Measurements from ENCODE around the gene AMER1.

The AMER1 gene

DNA sequence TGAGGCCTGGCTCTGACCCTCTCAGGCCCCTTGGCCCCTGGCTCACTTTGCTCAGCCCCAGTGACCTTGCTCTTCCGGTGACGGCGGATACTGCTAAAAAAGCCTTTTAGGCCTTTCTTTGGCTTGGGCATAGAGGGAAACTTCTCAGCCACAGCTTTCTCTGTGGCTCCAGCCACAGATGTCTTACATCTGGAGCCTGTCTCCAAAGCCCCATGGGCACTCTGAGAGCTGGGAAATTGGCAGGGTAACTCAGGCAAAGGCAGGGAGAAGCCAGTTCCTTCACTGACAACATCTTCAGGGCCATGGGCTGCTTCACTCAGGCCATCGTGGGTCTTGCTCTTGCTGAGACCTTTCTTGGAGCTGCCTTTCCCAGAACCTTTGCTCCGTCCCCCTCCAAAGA is 12.8 kb downstream of the AMER1 start:
- Histone ChIP-seq H3K4me1 (no peaks in the 10 kb centered on the region), H3K9me3 (no peaks in the 10 kb centered on the region), H3K36me3 (replicated peaks) (peaks cover 20% of the 10 kb centered on the region), H3K4me3 (no peak overlapping the region), H3K27me3 (ENCODE audit: low read depth) (no peaks in the 10 kb centered on the region)
- in situ Hi-C loops (cut with MboI; ENCODE audit: low sequenced_read_pairs) = no loop called here
- no peak for DNase-seq (ENCODE audit: low spot score in 2 of 2)

DNA sequence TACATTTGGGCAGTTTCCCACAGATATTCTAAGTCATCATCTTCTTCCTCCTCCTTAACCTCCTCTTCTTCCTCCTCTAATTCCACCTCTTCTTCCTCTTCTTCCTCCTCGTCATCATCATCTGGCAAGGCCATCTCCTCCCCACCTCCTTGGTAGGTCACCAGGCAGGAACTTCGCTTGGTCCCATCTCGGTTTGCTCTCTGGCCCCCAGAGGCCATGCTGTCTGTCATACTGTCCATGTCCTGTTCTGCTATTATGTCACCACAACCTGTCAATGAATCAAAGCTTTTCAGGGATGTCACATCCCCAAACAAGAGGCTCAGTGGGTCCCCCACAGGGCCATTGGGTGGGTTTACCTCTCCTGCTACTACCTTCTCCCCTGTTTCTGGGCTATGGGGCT is 13.5 kb downstream of the AMER1 start:
- no peak for DNase-seq (ENCODE audit: low spot score in 2 of 2)
- no peak overlapping the region for H3K4me3 ChIP-seq
- H3K4me1 ChIP-seq = no peaks in the 10 kb centered on the region
- in situ Hi-C loops (cut with MboI; ENCODE audit: low sequenced_read_pairs) = no loop called here
- H3K27me3 ChIP-seq (ENCODE audit: low read depth) = no peaks in the 10 kb centered on the region
- no peaks in the 10 kb centered on the region for H3K9me3 ChIP-seq
- peaks cover 20% of the 10 kb centered on the region for H3K36me3 ChIP-seq (replicated peaks)

DNA sequence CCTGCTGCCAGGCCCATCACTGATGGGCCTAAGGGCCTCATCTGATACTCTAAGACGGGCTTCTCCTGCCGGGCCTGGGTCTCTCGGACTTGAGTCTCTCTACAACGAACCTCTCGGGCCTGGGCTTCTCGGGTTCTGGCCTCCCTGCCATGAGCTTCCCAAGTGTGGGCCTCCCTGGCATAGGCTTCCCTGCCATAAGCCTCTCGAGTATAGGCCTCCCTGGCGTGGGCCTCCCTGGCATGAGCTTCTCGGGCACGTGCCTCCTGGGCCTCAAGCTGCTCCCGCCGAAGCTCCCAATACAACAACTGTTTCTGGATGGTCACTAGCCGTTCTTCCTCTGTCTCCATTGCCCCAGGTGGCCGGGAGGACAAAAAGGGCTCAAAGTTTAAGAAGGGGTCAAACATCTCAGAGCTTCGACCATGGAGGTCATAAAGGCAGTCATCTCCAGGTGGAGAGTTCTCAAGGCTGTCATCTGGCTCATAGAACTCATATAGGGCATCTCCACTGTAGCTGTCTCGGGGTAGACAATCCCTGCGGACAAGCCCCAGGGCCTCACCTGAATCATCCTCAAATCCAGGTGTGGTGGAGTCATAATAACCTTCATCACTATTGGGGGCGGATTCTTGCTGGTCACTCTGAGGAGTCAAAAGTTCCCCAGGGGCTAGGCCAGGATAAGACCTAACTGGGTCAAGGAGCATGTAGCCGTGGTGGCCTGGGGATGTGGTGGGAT is 14.1 kb downstream of the AMER1 start:
- Histone ChIP-seq H3K36me3 (replicated peaks) (peaks cover 20% of the 10 kb centered on the region), H3K9me3 (no peaks in the 10 kb centered on the region), H3K27me3 (ENCODE audit: low read depth) (no peaks in the 10 kb centered on the region), H3K4me3 (no peak overlapping the region), H3K4me1 (no peaks in the 10 kb centered on the region)
- in situ Hi-C loops (cut with MboI; ENCODE audit: low sequenced_read_pairs) = no loop called here
- no peak for DNase-seq (ENCODE audit: low spot score in 2 of 2)

DNA sequence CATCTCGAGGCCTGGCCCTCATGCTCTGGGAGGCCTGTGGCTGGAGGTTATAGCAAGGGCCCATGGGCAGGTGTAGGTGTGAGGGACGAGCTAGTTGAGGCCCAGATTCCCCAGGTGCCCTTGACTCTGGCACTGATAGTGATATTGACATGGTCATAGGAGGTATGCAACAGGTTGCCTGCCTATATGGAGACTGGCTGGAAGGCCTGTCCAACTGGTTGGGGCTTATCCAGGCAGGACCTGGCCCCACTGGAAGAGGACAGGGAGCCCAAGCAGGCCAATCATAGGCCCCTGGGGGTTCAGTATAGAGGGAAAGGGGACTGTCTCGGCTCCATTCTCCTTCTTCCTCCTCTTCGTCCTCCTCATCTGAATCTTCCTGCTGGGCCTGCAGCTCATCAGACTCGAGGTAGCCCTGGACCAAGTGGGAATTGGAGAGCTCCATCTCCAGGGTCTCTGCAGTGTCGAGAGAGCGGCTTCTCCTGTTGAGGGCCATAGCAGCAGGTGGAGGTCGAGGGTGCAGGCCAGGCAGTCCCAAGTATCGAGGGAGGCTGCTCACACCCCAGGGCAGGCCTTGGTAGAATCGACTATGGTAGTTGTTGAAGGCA is 15.3 kb downstream of the AMER1 start:
- in situ Hi-C loops (cut with MboI; ENCODE audit: low sequenced_read_pairs) = no loop called here
- Histone ChIP-seq H3K9me3 (no peaks in the 10 kb centered on the region), H3K4me1 (no peaks in the 10 kb centered on the region), H3K4me3 (no peak overlapping the region), H3K36me3 (replicated peaks) (peaks cover 20% of the 10 kb centered on the region), H3K27me3 (ENCODE audit: low read depth) (no peaks in the 10 kb centered on the region)
- no peak for DNase-seq (ENCODE audit: low spot score in 2 of 2)

DNA sequence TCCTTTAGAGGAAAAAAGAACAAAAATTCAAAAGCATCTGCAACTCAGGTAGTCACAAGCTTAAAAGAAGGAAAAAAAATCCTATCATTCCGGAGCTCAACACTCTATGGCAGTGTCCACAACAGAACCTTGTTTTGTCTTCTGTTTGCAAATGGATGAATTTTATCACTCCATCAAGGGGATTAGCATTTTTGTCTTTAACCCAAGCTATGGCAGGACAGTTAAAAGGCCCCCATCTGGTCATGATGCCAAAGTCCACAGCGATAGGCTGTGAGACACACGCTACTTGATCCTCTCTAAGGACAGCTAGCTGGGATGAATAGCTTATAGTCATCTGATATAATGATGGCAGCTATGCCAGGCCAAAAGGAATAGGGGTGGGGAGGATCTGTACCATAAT is 16.6 kb downstream of the AMER1 start:
- H3K36me3 ChIP-seq (replicated peaks) = peaks cover 20% of the 10 kb centered on the region
- no peaks in the 10 kb centered on the region for H3K9me3 ChIP-seq
- DNase-seq (ENCODE audit: low spot score in 2 of 2) = no peak
- H3K27me3 ChIP-seq (ENCODE audit: low read depth) = no peaks in the 10 kb centered on the region
- peaks cover 3% of the 10 kb centered on the region; the same call in 1 of the 2 replicates for H3K4me1 ChIP-seq
- in situ Hi-C loops (cut with MboI; ENCODE audit: low sequenced_read_pairs) = no loop called here
- no peak overlapping the region for H3K4me3 ChIP-seq

DNA sequence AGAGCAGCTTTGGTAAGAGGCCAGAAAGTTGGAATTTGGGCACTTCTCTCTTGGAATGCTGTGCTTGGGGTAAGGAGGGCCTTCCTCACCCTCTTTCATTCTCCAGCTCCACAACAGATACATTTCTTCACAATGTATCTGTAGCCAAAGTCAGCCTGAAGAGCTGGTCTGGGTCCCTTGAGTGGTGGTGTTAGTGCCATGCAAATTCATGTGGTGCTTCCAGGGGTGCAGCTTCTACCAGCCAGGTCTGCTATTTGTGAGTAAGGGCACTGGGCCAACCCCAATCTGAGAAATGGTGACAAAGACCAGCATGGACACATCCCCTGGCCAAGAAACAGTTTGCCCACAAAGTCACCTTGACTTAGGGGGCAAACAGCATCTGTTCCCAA is 17.8 kb downstream of the AMER1 start:
- Histone ChIP-seq H3K27me3 (ENCODE audit: low read depth) (no peaks in the 10 kb centered on the region), H3K36me3 (replicated peaks) (peaks cover 20% of the 10 kb centered on the region), H3K9me3 (no peaks in the 10 kb centered on the region), H3K4me1 (peaks cover 3% of the 10 kb centered on the region; the same call in 1 of the 2 replicates), H3K4me3 (no peak overlapping the region)
- DNase-seq (ENCODE audit: low spot score in 2 of 2) = no peak
- in situ Hi-C loops (cut with MboI; ENCODE audit: low sequenced_read_pairs) = no loop called here

DNA sequence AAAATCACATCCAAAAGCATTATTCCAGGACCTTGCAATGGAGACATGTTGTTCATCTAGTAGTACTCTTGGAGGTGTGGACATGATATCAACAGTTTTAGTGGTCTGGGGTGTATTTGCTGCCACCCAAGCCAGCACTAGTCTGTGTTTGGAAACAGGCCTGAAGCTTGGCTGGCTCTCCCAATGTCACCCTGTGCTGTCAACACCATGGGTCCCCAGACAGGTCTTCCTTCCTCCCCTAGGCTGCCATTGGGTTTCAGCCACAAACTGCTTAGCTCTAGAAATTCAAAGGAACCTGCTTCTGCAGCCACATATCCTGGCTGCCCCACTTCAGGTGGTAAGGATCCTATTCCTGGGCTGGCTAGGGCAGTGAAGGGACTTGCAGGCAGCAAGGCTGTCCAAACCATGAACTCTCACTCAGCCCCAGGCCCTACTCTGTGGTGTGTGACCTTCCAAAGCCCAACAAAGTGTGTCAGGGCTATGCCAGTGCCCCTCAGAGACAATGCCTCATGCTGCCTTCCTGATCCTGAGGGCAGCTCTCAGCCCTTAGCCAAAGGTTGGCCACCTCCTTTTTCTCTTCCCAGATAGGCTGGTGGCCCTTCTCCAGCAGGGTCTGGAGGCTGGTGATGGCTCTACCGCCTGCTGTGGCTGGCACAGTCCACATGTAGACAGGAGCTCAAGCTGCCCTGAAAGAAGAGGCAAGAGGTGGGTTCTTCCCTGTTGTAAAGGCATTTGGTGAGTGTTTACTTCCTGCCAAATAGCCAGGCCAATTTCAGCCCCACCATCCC is 18.3 kb downstream of the AMER1 start:
- no peak for DNase-seq (ENCODE audit: low spot score in 2 of 2)
- in situ Hi-C loops (cut with MboI; ENCODE audit: low sequenced_read_pairs) = no loop called here

DNA sequence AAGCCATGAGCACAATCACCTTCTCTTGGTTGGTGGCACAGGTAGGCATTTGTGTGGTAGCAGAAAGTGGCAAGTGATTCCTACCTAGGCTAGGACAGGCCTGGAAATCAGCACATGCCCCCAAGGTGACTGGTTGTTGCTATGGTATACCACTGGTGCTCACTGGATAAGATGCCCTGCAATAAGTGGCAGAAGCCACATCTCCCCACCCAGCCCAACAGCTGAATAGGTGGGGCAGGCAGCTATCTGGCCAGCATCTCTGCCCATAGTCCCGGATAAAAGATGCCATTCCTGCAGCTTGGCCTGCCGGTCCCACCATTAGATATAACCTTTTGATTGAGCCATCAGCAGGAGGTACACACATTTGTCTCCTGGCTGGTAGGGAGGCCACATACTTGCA is 21.1 kb downstream of the AMER1 start:
- no peak for DNase-seq (ENCODE audit: low spot score in 2 of 2)
- H3K4me3 ChIP-seq = no peak overlapping the region
- no peaks in the 10 kb centered on the region for H3K27me3 ChIP-seq (ENCODE audit: low read depth)
- no peaks in the 10 kb centered on the region for H3K9me3 ChIP-seq
- H3K4me1 ChIP-seq = peaks cover 3% of the 10 kb centered on the region; the same call in 1 of the 2 replicates
- in situ Hi-C loops (cut with MboI; ENCODE audit: low sequenced_read_pairs) = no loop called here
- H3K36me3 ChIP-seq (replicated peaks) = no peaks in the 10 kb centered on the region

More for the DNA sequence above, 18.3 kb downstream of the AMER1 start:
- Histone ChIP-seq H3K9me3 (no peaks in the 10 kb centered on the region), H3K27me3 (ENCODE audit: low read depth) (no peaks in the 10 kb centered on the region), H3K36me3 (replicated peaks) (peaks cover 14% of the 10 kb centered on the region), H3K4me3 (no peak overlapping the region), H3K4me1 (peaks cover 3% of the 10 kb centered on the region; the same call in 1 of the 2 replicates)

DNA sequence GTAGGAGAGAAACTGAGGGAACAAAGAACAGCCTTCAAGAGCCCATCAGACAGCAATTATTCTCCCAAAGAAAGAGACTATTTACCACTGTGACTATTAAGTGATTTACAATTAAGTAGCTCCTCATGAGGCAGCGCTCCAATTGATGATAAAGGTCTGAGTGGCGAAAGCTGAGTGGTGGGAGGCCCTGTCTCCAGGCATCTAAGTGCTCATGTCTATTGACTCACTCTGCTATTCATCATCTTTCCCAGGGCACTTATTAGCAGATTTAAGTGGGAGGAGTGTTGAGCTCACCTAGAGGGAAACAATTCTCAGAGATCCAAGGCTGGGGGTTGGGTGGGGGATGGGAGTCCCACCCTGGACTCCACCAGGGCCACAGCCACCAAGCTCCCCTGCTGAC is 23.3 kb downstream of the AMER1 start:
- peaks cover 3% of the 10 kb centered on the region; the same call in 1 of the 2 replicates for H3K4me1 ChIP-seq
- in situ Hi-C loops (cut with MboI; ENCODE audit: low sequenced_read_pairs) = no loop called here
- H3K27me3 ChIP-seq (ENCODE audit: low read depth) = no peaks in the 10 kb centered on the region
- no peak overlapping the region for H3K4me3 ChIP-seq
- no peak for DNase-seq (ENCODE audit: low spot score in 2 of 2)
- no peaks in the 10 kb centered on the region for H3K9me3 ChIP-seq
- no peaks in the 10 kb centered on the region for H3K36me3 ChIP-seq (replicated peaks)

DNA sequence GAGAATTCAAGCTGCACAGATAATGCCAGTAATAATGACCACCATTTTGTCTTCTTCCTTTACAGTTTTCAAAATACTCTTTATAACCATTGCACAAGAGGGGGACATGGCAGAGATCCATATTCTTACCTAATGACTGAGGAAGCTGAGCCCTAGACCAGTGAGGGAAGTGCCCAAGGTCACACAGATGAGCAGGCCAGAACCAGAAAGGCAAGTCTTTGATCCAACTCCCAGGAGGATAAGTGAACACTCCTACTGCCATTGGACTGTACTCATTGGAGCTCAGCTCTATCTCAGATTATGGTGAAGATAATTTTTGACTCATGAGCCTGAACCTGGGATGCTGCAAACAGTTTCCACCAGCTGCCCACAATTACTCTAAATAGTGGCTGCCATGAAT is 28.6 kb downstream of the AMER1 start:
- DNase-seq (ENCODE audit: low spot score in 2 of 2) = no peak
- Histone ChIP-seq H3K27me3 (ENCODE audit: low read depth) (no peaks in the 10 kb centered on the region), H3K36me3 (replicated peaks) (no peaks in the 10 kb centered on the region), H3K4me1 (no peaks in the 10 kb centered on the region), H3K9me3 (no peaks in the 10 kb centered on the region), H3K4me3 (no peak overlapping the region)
- in situ Hi-C loops (cut with MboI; ENCODE audit: low sequenced_read_pairs) = no loop called here

DNA sequence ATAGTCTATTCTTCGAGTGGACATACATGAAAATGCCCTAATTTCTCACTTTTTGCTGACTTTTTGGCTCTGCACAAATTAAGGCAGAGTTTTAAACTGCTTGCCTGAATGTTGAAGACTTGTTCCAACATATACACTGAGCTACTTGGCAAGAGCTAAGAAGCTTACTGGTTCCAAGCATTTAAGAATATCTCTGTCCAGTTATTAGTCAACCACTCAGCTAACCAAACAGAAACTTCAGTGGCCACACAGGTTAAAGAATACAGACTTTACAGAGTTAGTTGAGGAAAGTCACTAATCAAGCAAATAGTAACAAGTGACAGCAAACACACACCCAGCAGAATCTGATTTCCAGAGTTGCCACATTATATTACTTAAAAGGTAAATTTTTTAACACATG is 35.5 kb downstream of the AMER1 start:
- H3K4me3 ChIP-seq = no peak overlapping the region
- DNase-seq (ENCODE audit: low spot score in 2 of 2) = no peak
- in situ Hi-C loops (cut with MboI; ENCODE audit: low sequenced_read_pairs) = no loop called here
- H3K27me3 ChIP-seq (ENCODE audit: low read depth) = 0 out of 2 replicates have a peak, but pooled peaks cover 3% of the 10 kb centered on the region
- H3K4me1 ChIP-seq = no peaks in the 10 kb centered on the region
- no peaks in the 10 kb centered on the region for H3K9me3 ChIP-seq
- no peaks in the 10 kb centered on the region for H3K36me3 ChIP-seq (replicated peaks)

DNA sequence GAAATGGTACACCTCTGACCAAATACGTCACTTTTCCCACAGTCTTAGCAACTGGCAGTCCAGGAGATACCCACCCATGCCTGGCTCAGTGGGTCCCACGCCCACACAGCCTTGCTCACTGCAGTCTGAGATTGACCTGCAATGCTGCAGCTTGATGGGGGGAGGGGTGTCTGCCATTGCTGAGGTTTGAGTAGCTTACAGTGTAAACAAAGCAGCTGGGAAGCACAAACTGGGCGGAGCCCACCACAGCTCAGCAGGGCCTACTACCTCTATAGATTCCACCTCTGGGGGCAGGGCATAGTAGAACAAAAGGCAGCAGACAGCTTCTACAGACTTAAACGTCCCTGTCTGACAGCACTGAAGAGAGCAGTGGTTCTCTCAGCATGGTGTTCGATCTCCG is 52.7 kb downstream of the AMER1 start:
- peak in 1 of 2 experiments; percentile 47 for DNase-seq (ENCODE audit: low spot score in 2 of 2)
- in situ Hi-C loops (cut with MboI; ENCODE audit: low sequenced_read_pairs) = no loop called here
- no peaks in the 10 kb centered on the region for H3K27me3 ChIP-seq (ENCODE audit: low read depth)
- no peaks in the 10 kb centered on the region for H3K4me1 ChIP-seq
- no peak overlapping the region for H3K4me3 ChIP-seq
- H3K9me3 ChIP-seq = no peaks in the 10 kb centered on the region; the same call in 1 of the 2 replicates
- no peaks in the 10 kb centered on the region for H3K36me3 ChIP-seq (replicated peaks)

DNA sequence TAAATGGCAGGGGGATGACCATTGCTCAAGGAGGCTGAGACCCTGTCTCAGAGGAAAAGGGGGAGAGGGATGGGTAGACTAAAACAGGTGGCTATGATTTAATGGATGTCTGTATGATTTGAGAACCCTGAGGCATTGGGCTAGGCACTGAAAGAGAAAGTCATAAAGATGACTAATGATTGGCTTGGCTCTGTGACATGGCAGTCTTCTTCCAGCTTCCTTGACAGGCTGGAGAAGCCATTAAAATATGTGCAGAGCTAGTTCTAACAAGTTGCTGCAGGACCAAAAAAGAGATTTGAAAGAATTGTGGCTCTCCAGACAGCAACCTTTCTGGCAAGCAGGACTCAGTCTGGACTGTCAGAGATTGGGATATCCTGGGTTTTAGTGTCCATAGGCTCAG is 53.6 kb downstream of the AMER1 start:
- no peaks in the 10 kb centered on the region for H3K36me3 ChIP-seq (replicated peaks)
- DNase-seq (ENCODE audit: low spot score in 2 of 2) = no peak
- H3K4me1 ChIP-seq = no peaks in the 10 kb centered on the region
- H3K27me3 ChIP-seq (ENCODE audit: low read depth) = no peaks in the 10 kb centered on the region
- no peak overlapping the region for H3K4me3 ChIP-seq
- H3K9me3 ChIP-seq = no peaks in the 10 kb centered on the region; the same call in 1 of the 2 replicates
- in situ Hi-C loops (cut with MboI; ENCODE audit: low sequenced_read_pairs) = no loop called here

DNA sequence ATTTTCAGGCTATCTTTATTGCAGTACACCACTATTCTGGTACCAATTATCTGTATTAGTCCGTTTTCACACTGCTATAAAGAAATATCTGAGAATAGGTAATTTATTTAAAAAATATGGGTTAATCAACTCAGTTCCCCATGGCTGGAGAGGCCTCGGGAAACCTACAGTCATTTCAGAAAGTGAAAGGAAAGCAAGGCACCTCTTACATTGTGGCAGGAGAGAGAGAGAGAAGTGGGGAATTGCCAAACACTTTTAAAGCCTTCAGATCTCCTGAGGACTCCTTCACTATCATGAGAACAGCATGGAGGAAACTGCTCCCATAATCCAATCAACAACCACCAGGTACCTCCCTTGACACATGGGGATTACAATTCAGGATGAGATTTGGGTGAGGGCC is 54.7 kb downstream of the AMER1 start:
- DNase-seq (ENCODE audit: low spot score in 2 of 2) = no peak
- H3K36me3 ChIP-seq (replicated peaks) = no peaks in the 10 kb centered on the region
- H3K4me3 ChIP-seq = no peak overlapping the region
- no peaks in the 10 kb centered on the region for H3K27me3 ChIP-seq (ENCODE audit: low read depth)
- in situ Hi-C loops (cut with MboI; ENCODE audit: low sequenced_read_pairs) = no loop called here
- H3K4me1 ChIP-seq = no peaks in the 10 kb centered on the region
- H3K9me3 ChIP-seq = no peaks in the 10 kb centered on the region; the same call in 1 of the 2 replicates
